Spleen (tissue), 11 donors: ENCODE measurements around the gene SCFD2. TPM values are rescaled to one million over a fixed set of nuclear protein-coding genes. Genes with fewer than 3 reads are reported as not detected.
"Not testable (repeated sequence)": the region's sequence is repeated elsewhere in the genome, so short reads cannot be mapped to it uniquely, and the experiment has no call there.

Source experiments
- DNase-seq: peaks from one replicate; pipeline ENCODE4 v3.0.0-alpha.2; 2020
- H3K27ac ChIP-seq, 8 donors: fragments of 200-600 bp; sonication (generic) in 7 of 8; 1 replicate in 4 of 8; 2 replicates in 4 of 8; pipeline versions ENCODE4 v1.5.0 to v1.8.0; 2016 to 2021; ENCODE audit warnings: inconsistent platforms in 4 of 8, mild to moderate bottlenecking in 4 of 8, moderate library complexity in 1 of 8
- H3K27me3 ChIP-seq, 7 donors: fragments of 200-600 bp; sonication (generic) in 6 of 7; replicated peaks in 1 of 7; 1 replicate in 4 of 7; 2 replicates in 3 of 7; pipeline versions ENCODE4 v1.5.0 to v1.8.0; 2016 to 2021; ENCODE audit warnings: inconsistent platforms in 3 of 7, mild to moderate bottlenecking in 1 of 7
- H3K36me3 ChIP-seq, 6 donors: fragments of 200-600 bp; sonication (generic) in 5 of 6; 1 replicate in 4 of 6; 2 replicates in 2 of 6; pipeline versions ENCODE4 v1.5.0 to v1.8.0; 2016 to 2021; ENCODE audit warnings: inconsistent platforms in 2 of 6
- H3K4me1 ChIP-seq, 6 donors: fragments of 200-600 bp; sonication (generic) in 5 of 6; 1 replicate in 3 of 6; 2 replicates in 3 of 6; pipeline versions ENCODE4 v1.5.0 to v1.8.0; 2016 to 2021; ENCODE audit warnings: inconsistent platforms in 3 of 6
- H3K4me3 ChIP-seq, 8 donors: fragments of 200-600 bp; sonication (generic) in 7 of 8; 1 replicate in 4 of 8; 2 replicates in 4 of 8; pipeline versions ENCODE4 v1.5.0 to v1.8.0; 2016 to 2021; ENCODE audit warnings: inconsistent platforms in 4 of 8, mild to moderate bottlenecking in 4 of 8, moderate library complexity in 2 of 8
- H3K9me3 ChIP-seq, 8 donors: fragments of 200-600 bp; sonication (generic) in 7 of 8; 1 replicate in 4 of 8; 2 replicates in 4 of 8; pipeline versions ENCODE4 v1.5.0 to v1.8.0; 2016 to 2021; ENCODE audit warnings: inconsistent platforms in 4 of 8
- POLR2A ChIP-seq, 3 donors: fragments of 450-650 bp; IDR thresholded peaks; one replicate each; pipeline ENCODE4 v1.5.1; 2017; ENCODE audit warnings: antibody characterized with exemption in 3 of 3, mild to moderate bottlenecking in 1 of 3
- POLR2AphosphoS5 ChIP-seq, 3 donors: sonication (generic); formaldehyde crosslinking; IDR thresholded peaks; one replicate each; pipeline ENCODE4 v1.5.1; 2017; ENCODE audit warnings: antibody characterized with exemption in 3 of 3
- WGBS, 5 donors: extraction: QIAGEN DNeasy Blood & Tissue Kit in 3 of 5; methylation state at CpG; one replicate each; pipeline versions ENCODE4 v1.1.5 to v1.1.7; 2013 to 2018; 5-methylcytosine and 5-hydroxymethylcytosine counted together
- intact Hi-C: fragments of 100-400 bp; cut with DNase I; formaldehyde crosslinking; loops from one replicate; pipeline ENCODE4 v1.15.0; 2023; ENCODE audit warnings: low total_unique reads
- polyA plus RNA-seq, 3 donors: library from polyadenylated mRNA; stranded (reverse); fragments of 200-250 nt; gene quantifications; one replicate each; pipeline ENCODE4 v1.2.1, GENCODE V29; 2013
- total RNA-seq, 7 donors: library from RNA; depleted of rRNA in 3 of 7; stranded (reverse); fragments of >200 nt in 3 of 7; fragmentation: NEBNext Ultra II Directional in 4 of 7; extraction: Animal tissue kit (Norgen Biotek cat#: 25700) in 4 of 7; gene quantifications; one replicate each; pipeline versions ENCODE4 v1.1.0 to v1.2.1, GENCODE V29; 2016 to 2021
- TF ChIP-seq, protein P1 (sequence below), 11 experiments: fragments of 200-600 bp in 7 of 11; fragments of 450-650 bp in 4 of 11; sonication (generic) in 4 of 11; IDR thresholded peaks in 8 of 11; conservative IDR thresholded peaks in 3 of 11; 1 replicate in 7 of 11; 2 replicates in 4 of 11; pipeline versions ENCODE4 v1.4.0 to v1.8.0; 2016 to 2021; ENCODE audit warnings: antibody characterized with exemption in 11 of 11, inconsistent platforms in 4 of 11, mild to moderate bottlenecking in 1 of 11
- donor health status: healthy with polysubstance abuse.
- donor health status: DM: no; HTN: no; CAD: no; lungs with moderate emphysema.
- donor health status: DM: no; HTN: no; CAD: no.
- donor health status: Bipolar disorder and iron deficiency.
- donor health status: healthy.
- donor health status: DM: no; HTN: no; CAD: no.
- donor health status: DM: yes; HTN: yes; CAD: no.

SCFD2 gene
- total and polyA plus RNA-seq, 10 donors, result 3.6 to 42.1 (median 21.1) TPM

DNA sequence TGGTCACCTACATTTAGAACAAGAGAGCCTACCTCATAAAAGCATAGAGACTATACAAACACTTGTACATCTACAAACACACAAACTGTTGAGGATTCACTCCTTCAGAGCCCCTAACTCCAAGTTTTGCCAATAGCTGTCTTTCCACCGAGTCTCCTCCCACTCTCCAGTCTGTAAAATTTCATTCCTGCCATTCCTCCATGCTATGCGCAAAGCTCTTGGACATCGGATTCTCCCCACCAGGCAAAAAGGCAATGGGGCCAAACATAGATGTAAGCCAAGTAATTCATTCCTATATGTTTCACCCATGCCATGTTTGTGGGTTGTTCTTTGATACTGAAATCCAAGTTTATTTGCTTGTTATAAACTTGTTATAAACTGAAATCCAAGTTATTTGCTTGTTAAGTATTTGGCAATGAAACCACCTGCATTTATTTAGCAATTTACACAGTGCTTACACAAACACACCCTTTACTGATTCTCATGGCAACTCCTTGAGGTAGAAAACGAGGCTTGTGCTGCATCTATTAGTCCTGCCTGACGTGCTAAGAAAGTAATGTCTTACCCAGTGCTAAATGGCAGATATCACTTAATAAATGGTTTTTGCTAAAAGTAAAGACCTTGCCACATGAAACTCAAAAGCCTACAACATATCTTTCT lies 91.1 kb downstream of the SCFD2 start:
- peaks cover 0 to 8% (median 2%) of the 10 kb centered on the region in 8 donors for H3K9me3 ChIP-seq
- TF ChIP-seq, protein P1, sequence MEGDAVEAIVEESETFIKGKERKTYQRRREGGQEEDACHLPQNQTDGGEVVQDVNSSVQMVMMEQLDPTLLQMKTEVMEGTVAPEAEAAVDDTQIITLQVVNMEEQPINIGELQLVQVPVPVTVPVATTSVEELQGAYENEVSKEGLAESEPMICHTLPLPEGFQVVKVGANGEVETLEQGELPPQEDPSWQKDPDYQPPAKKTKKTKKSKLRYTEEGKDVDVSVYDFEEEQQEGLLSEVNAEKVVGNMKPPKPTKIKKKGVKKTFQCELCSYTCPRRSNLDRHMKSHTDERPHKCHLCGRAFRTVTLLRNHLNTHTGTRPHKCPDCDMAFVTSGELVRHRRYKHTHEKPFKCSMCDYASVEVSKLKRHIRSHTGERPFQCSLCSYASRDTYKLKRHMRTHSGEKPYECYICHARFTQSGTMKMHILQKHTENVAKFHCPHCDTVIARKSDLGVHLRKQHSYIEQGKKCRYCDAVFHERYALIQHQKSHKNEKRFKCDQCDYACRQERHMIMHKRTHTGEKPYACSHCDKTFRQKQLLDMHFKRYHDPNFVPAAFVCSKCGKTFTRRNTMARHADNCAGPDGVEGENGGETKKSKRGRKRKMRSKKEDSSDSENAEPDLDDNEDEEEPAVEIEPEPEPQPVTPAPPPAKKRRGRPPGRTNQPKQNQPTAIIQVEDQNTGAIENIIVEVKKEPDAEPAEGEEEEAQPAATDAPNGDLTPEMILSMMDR (IDR thresholded peaks at IDR 0.05 in 8 of 11, conservative IDR thresholded peaks at IDR 0.05 in 3 of 11), result no peak
- TF ChIP-seq POLR2AphosphoS5 (IDR thresholded peaks at IDR 0.05), result no peak
- H3K36me3 ChIP-seq, result peaks cover 0 to 9% (median 0%) of the 10 kb centered on the region in 6 donors
- 92 to 97% (median 94%) methylated on average over 5 of the region's 5 CpGs for WGBS, 5 donors
- no peaks in the 10 kb centered on the region for H3K27me3 ChIP-seq
- no peak overlapping the region for H3K27ac ChIP-seq
- H3K4me3 ChIP-seq, result no peak overlapping the region
- DNase-seq, result no peak
- intact Hi-C loops, result no loop called here
- no peaks in the 10 kb centered on the region for H3K4me1 ChIP-seq

DNA sequence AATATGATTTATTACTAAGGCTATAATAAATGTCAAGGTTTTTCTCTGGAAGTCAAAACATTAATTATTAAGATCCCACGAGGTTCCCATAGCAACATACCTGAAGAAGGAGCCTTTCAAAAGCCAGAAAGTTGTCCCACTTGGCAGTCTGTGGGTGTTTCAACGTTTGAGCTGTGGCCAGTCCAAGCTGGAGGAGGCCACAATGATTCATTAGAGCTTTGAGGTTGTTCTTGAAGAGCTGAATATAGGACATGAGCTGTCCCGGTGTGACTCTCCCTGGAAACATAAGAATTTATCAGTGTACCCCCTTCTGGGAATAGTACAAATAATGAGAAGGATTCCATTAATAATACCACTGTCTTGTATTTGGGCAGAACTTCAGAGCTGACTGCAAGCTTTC lies 92.1 kb downstream of the SCFD2 start:
- intact Hi-C loops, result no loop called here
- Histone ChIP-seq H3K27me3 (no peaks in the 10 kb centered on the region), H3K4me3 (no peak overlapping the region), H3K36me3 (peaks cover 0 to 11% (median 0%) of the 10 kb centered on the region in 6 donors), H3K9me3 (no peaks in the 10 kb centered on the region), H3K27ac (no peak overlapping the region), H3K4me1 (no peaks in the 10 kb centered on the region)
- TF ChIP-seq POLR2AphosphoS5 (IDR thresholded peaks at IDR 0.05), result no peak
- TF ChIP-seq, protein P1 (IDR thresholded peaks at IDR 0.05 in 8 of 11, conservative IDR thresholded peaks at IDR 0.05 in 3 of 11), result no peak
- no peak for TF ChIP-seq POLR2A (IDR thresholded peaks at IDR 0.05)
- no peak for DNase-seq
- 60 to 75% (median 65%) methylated on average over 3 of the region's 3 CpGs for WGBS, 5 donors

DNA sequence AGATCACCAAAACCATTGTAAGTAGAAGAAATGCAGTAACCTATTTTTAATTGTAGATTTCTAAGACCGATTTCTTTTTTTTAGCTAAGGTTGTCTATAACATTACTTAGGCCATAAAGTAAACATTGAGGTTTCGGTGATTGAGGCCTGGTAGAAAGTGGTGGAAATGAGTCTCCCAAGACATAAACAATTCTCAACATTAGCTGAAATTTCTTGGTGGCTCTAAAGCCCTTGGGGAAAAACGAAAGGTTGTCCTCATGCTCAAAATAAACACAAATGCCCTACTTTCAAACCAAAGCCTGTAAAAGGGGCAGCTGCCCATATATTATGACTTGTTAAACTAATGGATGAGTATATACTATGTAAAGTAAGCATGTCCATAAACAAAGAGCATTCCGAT lies 98.8 kb downstream of the SCFD2 start:
- H3K9me3 ChIP-seq, result peaks cover 0 to 22% (median 14%) of the 10 kb centered on the region in 8 donors
- no peak for DNase-seq
- H3K27me3 ChIP-seq, result no peaks in the 10 kb centered on the region
- peaks cover 0 to 22% (median 0%) of the 10 kb centered on the region in 6 donors for H3K36me3 ChIP-seq
- H3K4me1 ChIP-seq, result no peaks in the 10 kb centered on the region
- TF ChIP-seq POLR2A (IDR thresholded peaks at IDR 0.05) (no peak), POLR2AphosphoS5 (IDR thresholded peaks at IDR 0.05) (no peak)
- TF ChIP-seq, protein P1 (IDR thresholded peaks at IDR 0.05 in 8 of 11, conservative IDR thresholded peaks at IDR 0.05 in 3 of 11), result no peak
- 94 to 97% (median 94%) methylated on average over 4 of the region's 4 CpGs for WGBS, 5 donors
- H3K4me3 ChIP-seq, result no peak overlapping the region
- intact Hi-C loops, result no loop called here
- H3K27ac ChIP-seq, result no peak overlapping the region

DNA sequence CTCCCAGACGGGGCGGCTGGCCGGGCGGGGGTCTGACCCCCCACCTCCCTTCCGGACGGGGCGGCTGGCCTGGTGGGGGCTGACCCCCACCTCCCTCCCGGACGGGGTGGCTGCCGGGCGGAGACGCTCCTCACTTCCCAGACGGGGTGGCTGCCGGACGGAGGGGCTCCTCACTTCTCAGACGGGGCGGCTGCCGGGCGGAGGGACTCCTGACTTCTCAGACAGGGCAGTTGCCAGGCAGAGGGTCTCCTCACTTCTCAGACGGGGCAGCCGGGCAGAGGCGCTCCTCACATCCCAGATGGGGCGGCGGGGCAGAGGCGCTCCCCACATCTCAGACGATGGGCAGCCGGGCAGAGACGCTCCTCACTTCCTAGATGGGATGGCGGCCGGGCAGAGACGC lies 109.9 kb downstream of the SCFD2 start:
- DNase-seq, H3K36me3 ChIP-seq, H3K4me1 ChIP-seq, H3K27ac ChIP-seq, H3K4me3 ChIP-seq, intact Hi-C loops, H3K27me3 ChIP-seq: not testable (repeated sequence)
- WGBS, 5 donors, result 96 to 100% (median 98%) methylated on average over 5 to 26 of the region's 31 CpGs; no CpG with 5 or more reads in 1 of the 5 donors
- H3K9me3 ChIP-seq, result peaks cover 0 to 38% (median 11%) of the 10 kb centered on the region in 8 donors
